ENCODE data around the gene XYLT1.

XYLT1 gene

GRCh38 chr16:17078931-17079631 lies 391.7 kb downstream of the XYLT1 start:
- no peak overlapping the region for H2AFZ ChIP-seq (ENCODE audit: low read length)
- H3K4me3 ChIP-seq (ENCODE audit: low read length, poor library complexity, severe bottlenecking) = no peak overlapping the region
- no peaks in the 10 kb centered on the region for H4K20me1 ChIP-seq (ENCODE audit: insufficient read depth, low read length, poor library complexity, severe bottlenecking)
- H3F3A ChIP-seq (ENCODE audit: low read depth) = no peaks in the 10 kb centered on the region
- no peak overlapping the region for H3K4me2 ChIP-seq (ENCODE audit: low read depth, low read length, poor library complexity, severe bottlenecking)
- H3K9ac ChIP-seq (ENCODE audit: low read depth, low read length, poor library complexity, severe bottlenecking) = no peak overlapping the region
- no peaks in the 10 kb centered on the region for H3K27me3 ChIP-seq (ENCODE audit: insufficient read depth, low read length, poor library complexity, severe bottlenecking)
- H3K9me2 ChIP-seq (replicated peaks; ENCODE audit: low read depth, low read length) = no peaks in the 10 kb centered on the region
- TF ChIP-seq EZH2phosphoT487 (IDR thresholded peaks at IDR 0.05; ENCODE audit: borderline replicate concordance) (no peak), CTCF (conservative IDR thresholded peaks at IDR 0.05; ENCODE audit: low read length) (no peak)
- H3K4me1 ChIP-seq (ENCODE audit: insufficient read depth, low read length, poor library complexity, severe bottlenecking) = no peaks in the 10 kb centered on the region
- no peaks in the 10 kb centered on the region for H3K79me2 ChIP-seq (ENCODE audit: insufficient read depth, low read length)
- no peaks in the 10 kb centered on the region for H3K36me3 ChIP-seq (ENCODE audit: insufficient read depth, low read length)
- no peaks in the 10 kb centered on the region for H3K9me3 ChIP-seq (ENCODE audit: insufficient read depth, low read depth, low read length)

DNA sequence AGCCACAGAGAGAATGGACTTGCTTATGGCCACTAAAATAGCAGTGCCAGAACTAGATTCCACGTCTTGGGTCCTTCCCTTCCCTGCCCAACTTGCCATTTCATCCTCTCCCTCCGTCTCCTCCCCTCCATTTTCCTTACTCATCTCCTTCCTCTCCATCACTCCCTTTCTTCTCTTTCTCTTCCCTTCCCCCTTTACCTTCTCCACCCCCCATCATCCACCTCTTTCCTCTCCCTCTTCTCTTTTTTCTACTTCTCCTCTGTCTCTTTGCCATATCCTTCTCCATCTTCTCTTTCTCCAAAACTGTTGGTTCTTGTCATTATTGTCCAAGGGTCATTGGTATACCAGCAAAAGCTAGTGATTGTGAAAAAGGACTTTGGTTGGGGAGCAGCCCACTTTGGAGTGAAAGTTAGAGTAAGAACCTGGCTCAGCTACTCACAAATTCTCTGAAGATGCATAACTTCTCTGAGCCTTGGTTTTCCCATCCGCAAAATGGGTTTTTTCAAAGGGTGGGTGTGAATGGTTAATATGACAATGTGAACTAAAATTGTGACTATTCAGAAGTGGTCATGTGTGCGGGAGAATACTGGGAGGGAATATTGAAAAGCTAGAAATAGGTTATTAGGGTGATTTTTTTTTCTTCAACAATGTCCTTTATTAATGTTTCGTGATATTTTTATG lies 393.8 kb downstream of the XYLT1 start:
- no peaks in the 10 kb centered on the region for H3K27me3 ChIP-seq (ENCODE audit: insufficient read depth, low read length, poor library complexity, severe bottlenecking)
- no peaks in the 10 kb centered on the region for H3K36me3 ChIP-seq (ENCODE audit: insufficient read depth, low read length)
- no peaks in the 10 kb centered on the region for H3K79me2 ChIP-seq (ENCODE audit: insufficient read depth, low read length)
- H3F3A ChIP-seq (ENCODE audit: low read depth) = no peaks in the 10 kb centered on the region
- no peaks in the 10 kb centered on the region for H3K4me1 ChIP-seq (ENCODE audit: insufficient read depth, low read length, poor library complexity, severe bottlenecking)
- no peak for TF ChIP-seq EZH2phosphoT487 (IDR thresholded peaks at IDR 0.05; ENCODE audit: borderline replicate concordance)
- no peak for TF ChIP-seq CTCF (conservative IDR thresholded peaks at IDR 0.05; ENCODE audit: low read length)
- no peak overlapping the region for H3K4me3 ChIP-seq (ENCODE audit: low read length, poor library complexity, severe bottlenecking)
- H3K9me3 ChIP-seq (ENCODE audit: insufficient read depth, low read depth, low read length) = no peaks in the 10 kb centered on the region
- H3K9me2 ChIP-seq (replicated peaks; ENCODE audit: low read depth, low read length) = no peaks in the 10 kb centered on the region
- H3K9ac ChIP-seq (ENCODE audit: low read depth, low read length, poor library complexity, severe bottlenecking) = no peak overlapping the region
- no peaks in the 10 kb centered on the region for H4K20me1 ChIP-seq (ENCODE audit: insufficient read depth, low read length, poor library complexity, severe bottlenecking)
- H2AFZ ChIP-seq (ENCODE audit: low read length) = no peak overlapping the region
- no peak overlapping the region for H3K4me2 ChIP-seq (ENCODE audit: low read depth, low read length, poor library complexity, severe bottlenecking)

DNA sequence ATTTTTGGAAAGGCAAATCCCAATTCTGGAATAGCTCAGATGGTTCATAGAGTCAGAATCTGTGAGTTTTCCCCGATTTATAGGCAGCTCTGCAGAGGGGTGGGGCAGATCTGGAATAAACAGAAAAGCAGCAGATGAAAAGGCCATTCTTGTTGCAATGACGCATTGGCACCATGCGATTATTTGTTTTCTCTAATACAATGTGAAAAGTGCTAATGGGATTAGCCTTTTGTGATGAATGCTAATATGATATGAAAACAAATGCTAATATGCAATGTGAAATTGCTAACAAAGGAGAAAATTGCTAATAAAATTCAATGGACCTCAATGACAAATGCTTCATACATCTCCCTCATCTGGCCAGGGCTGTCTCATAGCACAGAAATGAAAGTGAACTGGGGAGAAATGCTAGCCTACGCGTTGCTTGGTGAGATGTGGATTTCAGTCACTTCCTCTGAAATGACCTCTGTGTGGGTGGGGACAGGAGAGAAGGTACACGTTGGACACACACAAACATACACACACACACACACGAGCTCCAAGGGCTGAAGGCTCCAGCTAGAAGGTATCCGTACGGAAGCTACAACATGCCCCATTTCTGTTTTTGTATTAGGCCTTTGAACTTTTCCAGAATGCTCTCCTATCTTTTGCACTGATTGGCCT lies 394.5 kb downstream of the XYLT1 start:
- no peaks in the 10 kb centered on the region for H3K9me3 ChIP-seq (ENCODE audit: insufficient read depth, low read depth, low read length)
- H3K4me2 ChIP-seq (ENCODE audit: low read depth, low read length, poor library complexity, severe bottlenecking) = no peak overlapping the region
- no peak for TF ChIP-seq EZH2phosphoT487 (IDR thresholded peaks at IDR 0.05; ENCODE audit: borderline replicate concordance)
- TF ChIP-seq CTCF (conservative IDR thresholded peaks at IDR 0.05; ENCODE audit: low read length) = no peak

More for the DNA sequence above, 394.5 kb downstream of the XYLT1 start:
- no peaks in the 10 kb centered on the region for H3K27me3 ChIP-seq (ENCODE audit: insufficient read depth, low read length, poor library complexity, severe bottlenecking)
- H3K79me2 ChIP-seq (ENCODE audit: insufficient read depth, low read length) = no peaks in the 10 kb centered on the region
- H3K4me1 ChIP-seq (ENCODE audit: insufficient read depth, low read length, poor library complexity, severe bottlenecking) = no peaks in the 10 kb centered on the region
- no peak overlapping the region for H3K4me3 ChIP-seq (ENCODE audit: low read length, poor library complexity, severe bottlenecking)
- H4K20me1 ChIP-seq (ENCODE audit: insufficient read depth, low read length, poor library complexity, severe bottlenecking) = no peaks in the 10 kb centered on the region
- H3K9me2 ChIP-seq (replicated peaks; ENCODE audit: low read depth, low read length) = no peaks in the 10 kb centered on the region
- no peaks in the 10 kb centered on the region for H3K36me3 ChIP-seq (ENCODE audit: insufficient read depth, low read length)
- H3K9ac ChIP-seq (ENCODE audit: low read depth, low read length, poor library complexity, severe bottlenecking) = no peak overlapping the region
- no peaks in the 10 kb centered on the region for H3F3A ChIP-seq (ENCODE audit: low read depth)
- H2AFZ ChIP-seq (ENCODE audit: low read length) = no peak overlapping the region

Data from Loucy (cell line).